Cardiac muscle cell (in vitro differentiated cells and primary cell): ENCODE measurements around the gene OLFML1. TPM values are rescaled to one million over a fixed set of nuclear protein-coding genes. Genes with fewer than 3 reads are reported as not detected.

ENCODE experiments used
- DNase-seq, 2 donors: peaks; one replicate each; pipeline versions ENCODE4 v3.0.0 to v3.0.0-alpha.2; 2010 to 2017; ENCODE audit warnings: low read depth in 1 of 2, low spot score in 1 of 2
- H3K27ac ChIP-seq: fragments of 200-600 bp; sonication (generic); 2 replicates; pipeline ENCODE4 v1.5.1; 2016
- H3K27me3 ChIP-seq: fragments of 200-600 bp; sonication (generic); 2 replicates; pipeline ENCODE4 v1.6.0; 2016; ENCODE audit warnings: control low read depth
- H3K36me3 ChIP-seq: fragments of 200-600 bp; sonication (generic); 2 replicates; pipeline ENCODE4 v1.5.1; 2016; ENCODE audit warnings: control low read depth
- H3K4me1 ChIP-seq: fragments of 200-600 bp; sonication (generic); 2 replicates; pipeline ENCODE4 v1.8.1; 2017; ENCODE audit warnings: low read depth, mild to moderate bottlenecking, mixed run types
- H3K4me3 ChIP-seq: fragments of 200-600 bp; sonication (generic); 2 replicates; pipeline ENCODE4 v1.5.1; 2016; ENCODE audit warnings: mild to moderate bottlenecking
- H3K9me3 ChIP-seq: fragments of 200-600 bp; sonication (generic); 2 replicates; pipeline ENCODE4 v1.5.1; 2017; ENCODE audit warnings: low read depth, mild to moderate bottlenecking, control low read depth
- polyA plus RNA-seq: library from polyadenylated mRNA; unstranded; fragments of >200 nt; fragmentation: Nextera tagmentation; extraction: Ambion mirVana; gene quantifications from 2 replicates; pipeline ENCODE4 v1.2.1, GENCODE V29; 2016
- total RNA-seq: library from RNA; depleted of rRNA; stranded (reverse); fragments of >200 nt; gene quantifications from 2 replicates; pipeline ENCODE4 v1.2.3, GENCODE V29; 2016
- TF ChIP-seq, protein P1 (sequence below): IDR thresholded peaks from 2 replicates; pipeline ENCODE4 v1.5.1; 2012; ENCODE audit warnings: low read depth, mild to moderate bottlenecking, low read length

Gene OLFML1
- total and polyA plus RNA-seq, 2 experiments from 2014 or later: 0.39 to 1.1 TPM

DNA sequence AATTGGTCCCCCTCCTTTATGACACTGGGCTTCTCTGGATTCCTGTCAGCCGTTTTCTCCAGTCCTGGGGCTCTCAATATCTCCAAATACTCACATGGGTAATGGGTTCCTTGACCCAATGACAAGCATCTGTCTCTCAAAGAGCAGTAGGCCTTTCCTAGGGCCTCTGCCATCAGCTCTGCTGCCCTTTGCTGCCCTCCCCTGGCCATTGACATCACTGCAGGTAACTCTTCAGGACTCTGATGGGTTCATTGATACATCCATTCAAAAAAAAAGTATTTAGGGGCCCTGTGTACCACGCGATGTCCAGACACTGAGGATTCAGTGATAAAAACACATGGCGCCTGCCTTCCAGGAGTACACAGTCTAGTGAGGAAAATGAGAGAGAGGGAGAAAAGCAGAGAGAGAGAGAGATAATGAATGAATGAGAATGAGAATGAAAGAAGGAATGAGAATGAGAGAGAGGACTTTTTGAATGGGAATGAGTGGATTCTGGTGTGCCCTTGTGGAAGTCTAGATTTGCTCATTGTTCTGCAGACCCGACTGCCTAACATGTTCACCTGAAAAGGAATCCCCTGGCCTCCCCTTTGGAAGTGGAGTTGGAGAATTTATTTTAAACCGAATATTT, 42.6 kb upstream of the OLFML1 start:
- no peaks in the 10 kb centered on the region for H3K9me3 ChIP-seq
- H3K27me3 ChIP-seq: no peaks in the 10 kb centered on the region
- DNase-seq: peak; percentile 55 to 70
- H3K27ac ChIP-seq: no peak overlapping the region
- H3K4me3 ChIP-seq: no peak overlapping the region
- TF ChIP-seq, protein P1, sequence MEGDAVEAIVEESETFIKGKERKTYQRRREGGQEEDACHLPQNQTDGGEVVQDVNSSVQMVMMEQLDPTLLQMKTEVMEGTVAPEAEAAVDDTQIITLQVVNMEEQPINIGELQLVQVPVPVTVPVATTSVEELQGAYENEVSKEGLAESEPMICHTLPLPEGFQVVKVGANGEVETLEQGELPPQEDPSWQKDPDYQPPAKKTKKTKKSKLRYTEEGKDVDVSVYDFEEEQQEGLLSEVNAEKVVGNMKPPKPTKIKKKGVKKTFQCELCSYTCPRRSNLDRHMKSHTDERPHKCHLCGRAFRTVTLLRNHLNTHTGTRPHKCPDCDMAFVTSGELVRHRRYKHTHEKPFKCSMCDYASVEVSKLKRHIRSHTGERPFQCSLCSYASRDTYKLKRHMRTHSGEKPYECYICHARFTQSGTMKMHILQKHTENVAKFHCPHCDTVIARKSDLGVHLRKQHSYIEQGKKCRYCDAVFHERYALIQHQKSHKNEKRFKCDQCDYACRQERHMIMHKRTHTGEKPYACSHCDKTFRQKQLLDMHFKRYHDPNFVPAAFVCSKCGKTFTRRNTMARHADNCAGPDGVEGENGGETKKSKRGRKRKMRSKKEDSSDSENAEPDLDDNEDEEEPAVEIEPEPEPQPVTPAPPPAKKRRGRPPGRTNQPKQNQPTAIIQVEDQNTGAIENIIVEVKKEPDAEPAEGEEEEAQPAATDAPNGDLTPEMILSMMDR: peak; percentile 95
- no peaks in the 10 kb centered on the region for H3K4me1 ChIP-seq
- no peaks in the 10 kb centered on the region for H3K36me3 ChIP-seq

- no peaks in the 10 kb centered on the region for H3K27me3 ChIP-seq
- peak in 1 of 2 donors; percentile 15 for DNase-seq
- H3K36me3 ChIP-seq: no peaks in the 10 kb centered on the region
- no peak overlapping the region for H3K27ac ChIP-seq
- no peak overlapping the region for H3K4me3 ChIP-seq
- no peaks in the 10 kb centered on the region for H3K4me1 ChIP-seq
- H3K9me3 ChIP-seq: no peaks in the 10 kb centered on the region
- TF ChIP-seq, protein P1: no peak
Observed at GRCh38 chr11:7444091-7444981, 41.0 kb upstream of the OLFML1 start.

- H3K36me3 ChIP-seq: no peaks in the 10 kb centered on the region
- H3K4me1 ChIP-seq: peaks cover 3% of the 10 kb centered on the region
- H3K27ac ChIP-seq: no peak overlapping the region
- H3K4me3 ChIP-seq: no peak overlapping the region
- TF ChIP-seq, protein P1: no peak
- no peaks in the 10 kb centered on the region for H3K27me3 ChIP-seq
- no peaks in the 10 kb centered on the region for H3K9me3 ChIP-seq
- DNase-seq: no peak
Observed at GRCh38 chr11:7445564-7445963, 39.7 kb upstream of the OLFML1 start.

GRCh38 chr11:7448201-7448600, 37.1 kb upstream of the OLFML1 start:
- peak in 1 of 2 donors; percentile 30 for DNase-seq
- TF ChIP-seq, protein P1: no peak
- Histone ChIP-seq H3K9me3 (no peaks in the 10 kb centered on the region), H3K36me3 (no peaks in the 10 kb centered on the region), H3K4me1 (peaks cover 9% of the 10 kb centered on the region), H3K27me3 (no peaks in the 10 kb centered on the region), H3K27ac (no peak overlapping the region), H3K4me3 (no peak overlapping the region)

DNA sequence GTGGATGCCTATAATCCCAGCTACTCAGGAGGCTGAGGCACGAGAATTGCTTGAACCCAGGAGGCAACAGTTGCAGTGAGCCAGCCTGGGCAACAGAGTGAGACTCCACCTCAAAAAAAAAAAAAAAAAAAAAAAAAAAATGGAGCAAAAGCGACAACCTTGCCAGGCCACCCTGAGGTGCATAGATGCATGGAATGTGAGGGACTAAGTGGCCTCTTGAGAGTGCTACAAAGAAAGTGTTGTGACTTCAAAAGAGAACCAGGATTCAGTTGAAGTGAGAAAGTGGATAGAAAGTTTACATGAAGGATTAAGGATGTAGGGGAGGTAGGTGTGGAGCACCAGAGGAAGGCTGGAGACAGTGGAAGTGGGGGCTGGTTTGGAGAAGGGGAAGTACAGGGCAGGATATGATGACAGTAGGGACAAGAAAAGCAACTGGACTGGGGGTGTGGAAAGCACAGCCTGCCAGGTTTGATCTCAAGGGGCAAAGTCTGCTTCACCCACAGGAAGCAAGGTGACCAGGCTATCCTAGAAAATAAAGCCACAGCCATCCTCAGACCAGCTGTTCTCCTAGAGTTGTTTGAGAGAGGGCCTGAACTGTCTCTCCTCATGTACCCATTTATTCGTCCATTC, 36.0 kb upstream of the OLFML1 start:
- no peaks in the 10 kb centered on the region for H3K36me3 ChIP-seq
- no peak overlapping the region for H3K4me3 ChIP-seq
- H3K27ac ChIP-seq: no peak overlapping the region
- DNase-seq: peak in 1 of 2 donors; percentile 50
- no peaks in the 10 kb centered on the region for H3K27me3 ChIP-seq
- H3K9me3 ChIP-seq: no peaks in the 10 kb centered on the region
- TF ChIP-seq, protein P1: no peak
- H3K4me1 ChIP-seq: peaks cover 9% of the 10 kb centered on the region
